WTC11 (cell line): ENCODE results near the gene PLA2G2E. TPM values are rescaled to one million over a fixed set of nuclear protein-coding genes. Genes with fewer than 3 reads are reported as not detected.

Experiments used
- ATF1 ChIP-seq: sonication (generic); formaldehyde crosslinking; IDR thresholded peaks from 2 replicates; pipeline ENCODE4 v1.8.1; 2023; ENCODE audit warnings: mild to moderate bottlenecking, moderate library complexity, missing genetic modification reagents
- ATF2 ChIP-seq: sonication (generic); formaldehyde crosslinking; IDR thresholded peaks from 2 replicates; pipeline ENCODE4 v1.8.1; 2022; ENCODE audit warnings: low read depth, missing genetic modification reagents, borderline replicate concordance
- CREB1 ChIP-seq: sonication (generic); formaldehyde crosslinking; IDR thresholded peaks from 2 replicates; pipeline ENCODE4 v1.8.0; 2023; ENCODE audit warnings: mild to moderate bottlenecking, missing genetic modification reagents
- CREM ChIP-seq: sonication (generic); formaldehyde crosslinking; IDR thresholded peaks from 2 replicates; pipeline ENCODE4 v1.8.1; 2022; ENCODE audit warnings: mild to moderate bottlenecking, missing genetic modification reagents, moderate library complexity
- ESRRA ChIP-seq: sonication (generic); formaldehyde crosslinking; IDR thresholded peaks from 2 replicates; pipeline ENCODE4 v1.8.1; 2022; ENCODE audit warnings: mild to moderate bottlenecking, missing genetic modification reagents, borderline replicate concordance
- FOXP1 ChIP-seq: sonication (generic); formaldehyde crosslinking; IDR thresholded peaks from 2 replicates; pipeline ENCODE4 v1.8.0; 2022; ENCODE audit warnings: missing genetic modification reagents, mild to moderate bottlenecking, moderate library complexity, borderline replicate concordance
- HMGXB4 ChIP-seq: sonication (generic); formaldehyde crosslinking; IDR thresholded peaks from 2 replicates; pipeline ENCODE4 v1.8.1; 2023; ENCODE audit warnings: mild to moderate bottlenecking, moderate library complexity, missing genetic modification reagents
- IRF1 ChIP-seq: sonication (generic); formaldehyde crosslinking; IDR thresholded peaks from 2 replicates; pipeline ENCODE4 v1.8.0; 2023; ENCODE audit warnings: missing genetic modification reagents
- IRF2 ChIP-seq: sonication (generic); formaldehyde crosslinking; IDR thresholded peaks from 2 replicates; pipeline ENCODE4 v1.8.0; 2022; ENCODE audit warnings: low read depth, missing genetic modification reagents, borderline replicate concordance
- JUN ChIP-seq: sonication (generic); formaldehyde crosslinking; IDR thresholded peaks from 2 replicates; pipeline ENCODE4 v1.8.0; 2023; ENCODE audit warnings: mild to moderate bottlenecking, missing genetic modification reagents
- MLX ChIP-seq: sonication (generic); formaldehyde crosslinking; IDR thresholded peaks from 2 replicates; pipeline ENCODE4 v1.8.1; 2023; ENCODE audit warnings: mild to moderate bottlenecking, missing genetic modification reagents, moderate library complexity
- NR3C1 ChIP-seq: sonication (generic); formaldehyde crosslinking; conservative IDR thresholded peaks from 2 replicates; pipeline ENCODE4 v1.8.1; 2023; ENCODE audit warnings: low read depth, mild to moderate bottlenecking, missing genetic modification reagents
- SP1 ChIP-seq: sonication (generic); formaldehyde crosslinking; conservative IDR thresholded peaks from 2 replicates; pipeline ENCODE4 v1.8.1; 2022; ENCODE audit warnings: missing genetic modification reagents
- TEAD1 ChIP-seq: sonication (generic); formaldehyde crosslinking; IDR thresholded peaks from 2 replicates; pipeline ENCODE4 v1.8.0; 2022; ENCODE audit warnings: mild to moderate bottlenecking, missing genetic modification reagents
- USF1 ChIP-seq: sonication (generic); formaldehyde crosslinking; IDR thresholded peaks from 2 replicates; pipeline ENCODE4 v1.8.0; 2022; ENCODE audit warnings: mild to moderate bottlenecking, missing genetic modification reagents
- ZNF219 ChIP-seq: sonication (generic); formaldehyde crosslinking; IDR thresholded peaks from 2 replicates; pipeline ENCODE4 v1.8.0; 2023; ENCODE audit warnings: missing genetic modification reagents, mild to moderate bottlenecking, borderline replicate concordance
- ZNF232 ChIP-seq: sonication (generic); formaldehyde crosslinking; IDR thresholded peaks from 2 replicates; pipeline ENCODE4 v1.8.0; 2022; ENCODE audit warnings: mild to moderate bottlenecking, missing genetic modification reagents
- ZNF263 ChIP-seq: sonication (generic); formaldehyde crosslinking; IDR thresholded peaks from 2 replicates; pipeline ENCODE4 v1.8.1; 2022; ENCODE audit warnings: low read depth, mild to moderate bottlenecking, moderate library complexity, missing genetic modification reagents
- ZNF281 ChIP-seq: sonication (generic); formaldehyde crosslinking; IDR thresholded peaks from 2 replicates; pipeline ENCODE4 v1.8.0; 2023; ENCODE audit warnings: mild to moderate bottlenecking, missing genetic modification reagents
- total RNA-seq: library from RNA; stranded (reverse); gene quantifications from 3 replicates; pipeline ENCODE4 v1.2.3, GENCODE V29; 2021
- TF ChIP-seq, protein P1 (sequence below): fragments of 250-450 bp; sonication (Bioruptor Pico); conservative IDR thresholded peaks from 2 replicates; pipeline ENCODE4 v1.9.0; 2021; ENCODE audit warnings: mild to moderate bottlenecking
- TF ChIP-seq, protein P2 (sequence below): sonication (generic); formaldehyde crosslinking; IDR thresholded peaks from 2 replicates; pipeline ENCODE4 v1.8.0; 2022; ENCODE audit warnings: mild to moderate bottlenecking, missing genetic modification reagents
- TF ChIP-seq, protein P3 (sequence below): fragments of 250-450 bp; sonication (Bioruptor Pico); IDR thresholded peaks from 2 replicates; pipeline ENCODE4 v1.9.0; 2021; ENCODE audit warnings: mild to moderate bottlenecking

The PLA2G2E gene
- total RNA-seq, 1 experiment from 2014 or later = not detected

GRCh38 chr1:19882111-19883071 lies 41.0 kb downstream of the PLA2G2E start, which contains the start of gene OTUD3 (continued):
- peak; percentile 98 for TF ChIP-seq USF1 (CRISPR knock-in tag)
- TF ChIP-seq ZNF232 (CRISPR knock-in tag) = peak; percentile 93
- peak; percentile 52; the same call in 1 of the 2 replicates for TF ChIP-seq IRF1 (CRISPR knock-in tag)
- peak; percentile 82 for TF ChIP-seq TEAD1 (CRISPR knock-in tag)
- TF ChIP-seq ATF2 (CRISPR knock-in tag) = no peak
- peak; percentile 85 for TF ChIP-seq ESRRA (CRISPR knock-in tag)
- TF ChIP-seq ZNF281 (CRISPR knock-in tag) = no peak
- TF ChIP-seq JUN (CRISPR knock-in tag) = no peak
- TF ChIP-seq MLX (CRISPR knock-in tag) = no peak
- no peak for TF ChIP-seq NR3C1 (CRISPR knock-in tag)
- TF ChIP-seq CREB1 (CRISPR knock-in tag) = no peak
- TF ChIP-seq, protein P1, sequence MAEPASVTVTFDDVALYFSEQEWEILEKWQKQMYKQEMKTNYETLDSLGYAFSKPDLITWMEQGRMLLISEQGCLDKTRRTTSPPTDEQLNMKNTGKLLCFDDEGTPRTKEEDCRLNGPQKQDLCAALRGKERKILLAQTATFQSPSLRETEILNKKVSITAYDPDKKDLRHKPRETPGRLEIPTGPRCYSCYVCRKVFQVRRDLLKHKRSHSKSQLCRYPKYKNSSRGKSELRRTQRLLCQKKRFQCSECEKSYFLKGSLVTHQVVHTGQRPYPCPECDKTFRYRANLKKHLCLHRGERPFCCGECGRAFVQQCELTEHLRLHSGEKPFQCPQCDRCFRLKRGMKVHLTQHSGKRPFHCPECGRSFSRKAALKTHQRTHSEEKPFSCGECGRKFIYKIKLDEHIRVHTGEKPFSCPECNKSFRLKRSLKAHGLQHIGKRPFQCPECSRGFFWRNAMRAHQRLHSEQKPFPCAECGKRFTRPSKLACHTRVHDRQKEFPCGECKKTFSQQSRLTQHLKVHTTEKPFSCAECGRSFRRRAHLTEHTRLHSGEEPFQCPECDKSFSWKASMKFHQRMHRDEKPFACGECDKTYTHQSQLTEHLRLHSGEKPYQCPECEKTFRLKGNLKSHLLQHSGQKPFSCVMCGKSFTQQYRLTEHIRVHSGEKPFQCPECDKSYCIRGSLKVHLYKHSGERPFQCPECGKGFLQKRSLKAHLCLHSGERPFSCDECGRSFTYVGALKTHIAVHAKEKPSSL (CRISPR knock-in tag) = no peak
- TF ChIP-seq CREM (CRISPR knock-in tag) = peak; percentile 86
- no peak for TF ChIP-seq ZNF263 (CRISPR knock-in tag)
- peak; percentile 96; the same call in 1 of the 2 replicates for TF ChIP-seq FOXP1 (CRISPR knock-in tag)
- TF ChIP-seq, protein P2, sequence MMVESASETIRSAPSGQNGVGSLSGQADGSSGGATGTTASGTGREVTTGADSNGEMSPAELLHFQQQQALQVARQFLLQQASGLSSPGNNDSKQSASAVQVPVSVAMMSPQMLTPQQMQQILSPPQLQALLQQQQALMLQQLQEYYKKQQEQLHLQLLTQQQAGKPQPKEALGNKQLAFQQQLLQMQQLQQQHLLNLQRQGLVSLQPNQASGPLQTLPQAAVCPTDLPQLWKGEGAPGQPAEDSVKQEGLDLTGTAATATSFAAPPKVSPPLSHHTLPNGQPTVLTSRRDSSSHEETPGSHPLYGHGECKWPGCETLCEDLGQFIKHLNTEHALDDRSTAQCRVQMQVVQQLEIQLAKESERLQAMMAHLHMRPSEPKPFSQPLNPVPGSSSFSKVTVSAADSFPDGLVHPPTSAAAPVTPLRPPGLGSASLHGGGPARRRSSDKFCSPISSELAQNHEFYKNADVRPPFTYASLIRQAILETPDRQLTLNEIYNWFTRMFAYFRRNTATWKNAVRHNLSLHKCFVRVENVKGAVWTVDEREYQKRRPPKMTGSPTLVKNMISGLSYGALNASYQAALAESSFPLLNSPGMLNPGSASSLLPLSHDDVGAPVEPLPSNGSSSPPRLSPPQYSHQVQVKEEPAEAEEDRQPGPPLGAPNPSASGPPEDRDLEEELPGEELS (CRISPR knock-in tag) = peak; percentile 47; the same call in 1 of the 2 replicates
- peak; percentile 72 for TF ChIP-seq SP1
- TF ChIP-seq, protein P3, sequence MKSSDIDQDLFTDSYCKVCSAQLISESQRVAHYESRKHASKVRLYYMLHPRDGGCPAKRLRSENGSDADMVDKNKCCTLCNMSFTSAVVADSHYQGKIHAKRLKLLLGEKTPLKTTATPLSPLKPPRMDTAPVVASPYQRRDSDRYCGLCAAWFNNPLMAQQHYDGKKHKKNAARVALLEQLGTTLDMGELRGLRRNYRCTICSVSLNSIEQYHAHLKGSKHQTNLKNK = no peak
- TF ChIP-seq ZNF219 (CRISPR knock-in tag) = 0 out of 2 replicates have a peak, but pooled peaks have one; percentile 10
- 0 out of 2 replicates have a peak, but pooled peaks have one; percentile 71 for TF ChIP-seq IRF2
- TF ChIP-seq HMGXB4 (CRISPR knock-in tag) = peak; percentile 98
- TF ChIP-seq ATF1 (CRISPR knock-in tag) = peak; percentile 31; the same call in 1 of the 2 replicates
